GM18858 (cell line): ENCODE measurements around the gene MYCL.
"Not testable (repeated sequence)": the region's sequence is repeated elsewhere in the genome, so short reads cannot be mapped to it uniquely, and the experiment has no call there.

Experiments
- ATAC-seq: cut with Tn5 transposase; IDR thresholded peaks from one replicate; pipeline ENCODE4 v1.9.1; 2021; ENCODE audit not compliant: unreplicated experiment

The MYCL gene

GRCh38 chr1:39919545-39919944 is 17.8 kb upstream of the MYCL start:
- ATAC-seq: no peak

- ATAC-seq: no peak
Observed at GRCh38 chr1:39917825-39918224, 16.1 kb upstream of the MYCL start.

DNA sequence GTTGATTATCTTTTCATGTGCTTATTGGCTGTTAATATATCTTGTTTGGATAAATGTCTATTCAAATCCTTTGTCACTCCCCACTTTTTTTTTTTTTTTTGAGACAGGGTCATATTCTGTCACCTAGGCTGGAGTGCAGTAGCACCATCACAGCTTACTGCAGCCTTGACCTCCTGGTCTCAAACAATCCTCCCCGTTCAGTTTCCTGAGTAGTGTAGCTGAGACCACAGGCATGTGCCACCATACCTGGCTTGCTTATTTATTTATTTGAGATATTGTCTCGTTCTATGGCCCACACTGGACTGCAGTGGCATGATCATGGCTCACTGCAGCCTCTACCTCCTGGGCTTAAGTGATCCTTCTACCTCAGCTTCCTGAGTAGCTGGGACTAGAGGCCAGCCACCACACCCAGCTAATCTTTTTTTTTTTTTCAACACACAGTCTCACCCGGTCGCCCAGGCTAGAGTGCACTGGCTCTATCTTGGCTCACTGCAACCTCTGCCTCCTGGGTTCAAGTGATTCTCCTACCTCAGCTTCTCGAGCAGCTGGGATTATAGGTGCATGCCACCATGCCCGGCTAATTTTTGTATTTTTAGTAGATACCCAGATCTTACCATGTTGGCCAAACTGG is 13.9 kb upstream of the MYCL start:
- ATAC-seq: no peak

- not testable (repeated sequence) for ATAC-seq
Observed at GRCh38 chr1:39913136-39913535, 11.4 kb upstream of the MYCL start.

GRCh38 chr1:39910263-39910662 is 8.5 kb upstream of the MYCL start:
- ATAC-seq: no peak

GRCh38 chr1:39908534-39908933 is 6.8 kb upstream of the MYCL start:
- ATAC-seq: no peak

DNA sequence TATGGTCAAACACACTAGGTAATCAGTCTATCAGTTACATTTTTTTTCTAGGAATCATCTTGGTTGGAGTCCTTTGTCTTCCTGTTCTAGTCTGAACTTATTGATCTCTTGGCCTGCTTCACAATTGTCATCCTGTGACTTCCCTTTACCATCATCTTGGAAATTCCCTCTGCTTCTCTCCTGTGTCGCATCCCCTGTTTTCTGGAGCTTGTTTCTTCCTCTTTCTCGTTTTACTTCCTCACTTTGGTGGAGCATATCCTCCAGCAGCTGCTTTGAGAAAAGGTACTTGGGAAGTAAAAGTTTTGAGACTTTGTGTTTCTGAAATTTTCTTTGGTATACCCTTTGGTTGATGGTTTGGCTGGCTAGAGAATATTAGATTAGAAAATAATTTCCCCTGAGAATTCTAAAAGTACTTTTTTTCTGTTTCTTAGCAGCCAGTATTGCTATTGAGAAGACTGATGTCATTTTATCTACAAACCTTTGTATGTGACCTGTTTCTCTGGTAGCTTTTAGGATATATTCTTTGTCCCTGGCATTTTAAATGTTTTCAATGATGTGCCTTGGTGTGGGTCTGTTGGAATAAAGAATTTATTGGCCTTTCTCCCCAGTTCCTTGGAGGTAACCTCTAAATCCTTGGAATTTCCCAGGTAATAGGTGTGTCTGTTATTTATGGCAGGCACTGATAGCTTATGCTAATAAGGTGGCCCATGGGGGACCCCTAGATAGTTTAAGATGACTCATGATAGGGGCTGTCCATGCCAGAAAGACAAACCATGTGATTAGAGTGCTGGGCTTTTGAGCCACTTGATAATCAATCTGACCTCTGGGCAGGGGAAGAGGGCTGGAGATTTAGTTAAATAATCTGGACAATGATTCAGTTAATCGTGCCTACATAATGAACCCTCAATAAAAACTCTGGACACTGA is 6.1 kb upstream of the MYCL start:
- no peak for ATAC-seq

GRCh38 chr1:39905172-39905571 is 3.5 kb upstream of the MYCL start:
- no peak for ATAC-seq

DNA sequence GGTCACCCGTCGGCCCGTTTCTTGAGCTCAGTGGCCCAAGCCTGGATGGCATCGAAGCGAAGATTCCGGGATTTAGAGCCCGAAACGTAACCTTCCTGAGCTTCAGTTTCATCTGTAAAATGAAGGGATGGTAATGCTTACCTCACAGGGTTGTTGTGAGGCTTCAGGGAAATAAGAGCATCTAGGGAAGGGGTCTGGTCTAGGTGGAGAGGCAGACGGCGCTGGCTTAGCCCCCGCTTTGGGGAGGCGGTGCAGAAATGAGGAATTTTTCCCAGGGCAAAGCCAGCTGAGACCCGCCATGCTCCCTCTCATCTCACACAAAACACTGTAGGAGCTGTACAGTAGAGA is 717 bp upstream of the MYCL start:
- no peak for ATAC-seq

- ATAC-seq: no peak
Observed at GRCh38 chr1:39901464-39901713, 328 bp downstream of the MYCL start.

DNA sequence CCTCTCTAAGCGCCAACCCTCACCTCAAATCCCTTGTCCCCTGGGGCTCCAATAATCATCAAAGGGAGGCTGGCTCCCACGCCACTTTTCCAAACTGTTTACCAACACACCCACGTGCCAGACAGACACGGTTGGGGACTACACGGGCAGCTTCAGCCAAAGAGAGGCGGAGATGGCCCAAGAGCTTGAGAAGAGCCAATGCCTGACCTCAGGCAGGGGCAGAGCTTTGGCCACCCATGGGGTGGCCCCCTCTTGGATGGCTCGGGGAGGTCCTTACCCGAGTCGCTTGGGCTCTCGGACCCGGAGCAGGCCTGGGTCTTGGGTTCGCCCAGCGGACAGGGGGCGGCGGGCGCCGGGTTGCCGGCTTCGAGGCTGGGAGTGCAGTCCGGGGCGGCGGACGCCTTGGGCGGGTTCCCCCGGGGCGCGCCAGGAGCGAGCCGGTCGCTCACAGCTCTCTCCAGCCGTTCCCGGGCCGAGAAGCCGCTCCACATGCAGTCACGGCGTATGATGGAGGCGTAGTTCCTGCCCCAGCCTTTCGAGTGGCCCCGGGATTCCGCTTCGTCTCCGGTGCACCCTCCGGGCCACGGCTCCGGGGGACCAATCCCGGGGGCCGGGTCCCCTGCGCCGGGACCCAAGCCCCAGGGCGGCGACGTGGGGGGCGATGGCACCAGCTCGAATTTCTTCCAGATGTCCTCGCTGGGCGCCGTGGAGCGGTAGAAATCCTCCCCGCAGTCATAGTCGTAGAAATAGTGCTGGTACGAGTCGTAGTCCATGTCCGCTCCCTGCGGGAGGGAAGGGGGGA is 854 bp downstream of the MYCL start:
- no peak for ATAC-seq

DNA sequence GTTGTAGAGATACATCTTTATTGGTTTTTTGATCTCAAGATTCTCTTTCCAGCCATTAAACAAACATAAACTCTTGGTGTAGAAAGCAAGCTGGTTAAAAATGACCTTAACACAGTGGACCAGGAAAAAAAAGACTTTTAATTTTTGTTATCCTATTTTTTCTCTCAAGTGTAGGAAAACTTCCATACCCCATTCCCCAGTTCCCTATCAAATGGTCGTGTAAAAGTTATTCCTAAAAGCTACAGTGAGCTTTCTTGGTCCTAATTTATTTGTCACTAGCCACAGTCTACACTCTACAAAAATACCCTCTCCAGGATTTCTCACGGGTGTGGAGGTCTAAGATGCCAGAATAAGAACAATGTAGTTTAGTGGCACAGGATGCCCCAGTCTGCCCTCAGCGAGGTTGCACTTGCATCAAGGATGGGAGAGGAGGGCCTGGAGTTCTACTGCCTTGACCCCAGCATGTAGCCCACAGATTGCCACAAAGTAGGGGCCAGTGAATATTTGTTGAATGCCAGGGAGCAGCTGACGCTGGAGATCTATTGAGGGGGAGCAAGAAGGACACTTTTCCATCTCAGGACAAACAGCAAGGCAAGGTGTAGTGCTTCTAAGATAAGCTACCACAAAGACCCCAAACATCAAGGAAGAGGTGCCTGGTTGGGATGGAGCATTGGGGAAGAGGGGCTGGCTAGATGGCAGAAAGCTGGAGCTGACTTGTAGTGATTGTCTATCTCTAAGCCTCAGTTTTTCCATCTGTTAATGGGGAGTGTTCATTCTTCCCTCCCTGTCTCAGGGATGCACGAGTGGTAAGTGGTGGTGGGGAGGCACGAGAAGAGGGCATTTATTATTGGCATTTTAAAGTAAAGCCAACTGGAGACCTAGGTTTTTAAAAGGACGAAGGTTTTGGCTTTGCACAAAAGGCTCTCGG is 1.8 kb downstream of the MYCL start:
- no peak for ATAC-seq

- ATAC-seq: no peak
Observed at GRCh38 chr1:39898648-39899603, 2.8 kb downstream of the MYCL start.

GRCh38 chr1:39898191-39898590 is 3.5 kb downstream of the MYCL start:
- no peak for ATAC-seq

- no peak for ATAC-seq
Observed at GRCh38 chr1:39896909-39897685, 4.6 kb downstream of the MYCL start.

DNA sequence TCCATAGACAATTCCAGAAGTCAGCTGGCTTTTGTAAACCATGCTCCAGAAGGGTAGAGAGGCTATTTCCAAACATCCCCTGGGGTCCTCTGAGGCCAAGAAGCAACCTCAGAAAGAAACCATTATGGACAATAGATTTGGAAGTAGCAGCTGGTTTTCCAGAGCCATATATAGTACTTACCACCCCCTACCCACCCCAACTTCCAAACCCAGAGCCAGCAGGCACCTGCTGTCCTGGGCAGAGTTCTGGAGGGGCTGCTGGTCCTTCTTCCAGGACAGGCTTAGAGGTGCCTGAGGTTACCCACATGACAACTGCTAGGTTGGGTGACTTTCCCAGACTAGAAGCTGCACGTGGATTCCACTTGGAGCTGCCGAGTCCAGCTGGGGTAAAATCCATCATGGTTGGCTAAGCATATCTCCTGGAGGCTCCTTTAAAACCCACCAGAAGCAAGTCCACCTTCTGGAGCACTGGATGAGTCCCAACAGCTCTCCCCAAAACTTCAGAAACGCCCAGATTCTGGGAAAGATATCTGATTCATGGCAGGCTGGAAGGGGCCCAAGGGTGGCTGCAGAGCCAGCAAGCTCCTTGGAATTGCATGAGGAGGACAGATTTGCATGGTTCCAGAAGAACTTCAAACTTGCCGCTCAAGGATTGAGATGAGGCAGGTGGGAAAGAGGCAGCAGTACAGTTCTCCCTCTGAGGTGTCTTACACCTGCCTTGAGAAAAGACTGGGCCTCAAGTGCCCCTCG is 5.8 kb downstream of the MYCL start:
- ATAC-seq: no peak

DNA sequence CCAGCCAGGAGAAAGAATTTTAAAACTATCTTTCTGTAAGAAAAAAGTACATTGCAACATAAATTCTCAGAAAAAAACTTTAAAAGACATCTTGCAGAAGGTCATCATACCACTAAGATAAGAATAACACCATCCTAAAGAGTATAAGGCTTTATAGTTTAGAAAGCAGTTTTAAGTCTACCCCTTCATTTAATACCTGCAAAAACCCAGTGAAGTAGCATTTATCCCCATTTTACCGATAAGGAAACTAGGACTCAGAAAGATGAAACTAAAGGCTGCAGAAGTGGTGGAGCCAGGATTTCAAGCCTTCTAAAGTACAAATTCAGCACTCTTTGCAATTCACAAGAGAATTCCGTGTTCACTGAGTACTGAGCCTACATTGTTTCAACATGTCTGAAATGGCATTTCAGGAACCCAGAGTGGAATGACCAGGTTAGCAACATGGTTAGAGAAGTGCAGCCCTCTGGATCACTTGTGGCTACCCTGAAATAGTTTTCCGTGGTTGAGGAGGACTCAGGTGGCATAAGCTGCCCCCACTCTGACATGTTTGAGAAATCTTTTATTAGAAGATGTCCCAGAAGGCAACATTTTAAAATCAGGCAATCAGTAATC is 6.7 kb downstream of the MYCL start:
- no peak for ATAC-seq
